HG03108 (cell line): ENCODE measurements around the gene ARHGAP10.
"Not testable (repeated sequence)": the region's sequence is repeated elsewhere in the genome, so short reads cannot be mapped to it uniquely, and the experiment has no call there.

ENCODE experiments used
- ATAC-seq: cut with Tn5 transposase; IDR thresholded peaks from one replicate; pipeline ENCODE4 v1.9.1; 2021; ENCODE audit warnings: moderate library complexity; ENCODE audit not compliant: unreplicated experiment

ARHGAP10 gene

DNA sequence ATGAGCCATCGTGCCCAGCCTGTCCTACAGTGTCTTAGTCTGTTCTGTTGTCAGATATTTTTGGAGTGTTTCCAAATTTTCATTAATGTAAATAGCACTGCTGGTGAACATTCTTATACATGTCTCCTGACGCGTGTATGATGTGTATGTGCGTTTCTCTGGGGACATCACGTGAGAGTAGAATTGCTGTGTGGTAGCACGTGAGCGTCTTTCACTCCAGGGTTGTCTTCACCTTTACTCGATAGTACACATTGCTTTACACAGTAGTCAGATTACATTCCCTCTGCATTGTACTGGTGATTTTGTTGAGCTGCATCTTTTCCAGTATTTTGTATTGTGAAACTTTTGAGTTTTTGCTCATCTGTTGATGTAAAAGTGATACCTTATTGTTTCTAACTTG, 60.0 kb downstream of the ARHGAP10 start:
- no peak for ATAC-seq

DNA sequence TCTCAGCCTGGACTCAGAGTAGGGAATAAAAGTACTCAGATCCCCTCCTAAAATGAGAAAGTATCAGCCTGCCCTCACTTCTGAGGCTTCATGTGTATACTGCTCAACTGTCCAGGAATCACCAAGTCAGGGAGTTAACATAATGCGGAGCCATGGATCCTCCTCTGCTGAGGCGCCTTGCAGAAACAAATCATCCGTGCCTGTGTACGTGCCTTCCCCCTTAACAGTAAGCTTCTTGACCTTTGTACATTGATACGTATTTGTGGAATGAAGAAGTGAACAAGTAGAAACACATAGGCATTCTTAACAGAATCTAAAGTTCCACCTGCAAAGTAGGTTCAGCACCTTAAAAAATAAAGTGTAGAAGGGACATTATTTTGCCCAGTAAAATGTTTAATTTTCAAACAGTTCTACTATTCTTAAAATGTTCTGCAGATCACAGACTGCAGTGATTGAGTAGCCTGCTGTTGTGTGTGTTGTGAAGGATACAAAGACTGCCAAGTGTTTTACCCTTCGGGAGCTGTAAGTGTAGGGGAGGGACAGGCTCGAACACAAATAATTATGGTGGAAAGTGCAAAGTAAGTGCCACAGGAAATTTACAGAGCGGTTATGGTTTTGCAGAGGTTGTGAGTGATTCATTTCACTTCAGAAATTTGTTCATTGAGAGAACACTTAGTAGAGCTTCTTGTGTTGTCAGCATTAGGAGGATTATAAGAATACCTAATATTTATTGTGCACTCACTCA, 61.9 kb downstream of the ARHGAP10 start:
- ATAC-seq: peak; percentile 32

DNA sequence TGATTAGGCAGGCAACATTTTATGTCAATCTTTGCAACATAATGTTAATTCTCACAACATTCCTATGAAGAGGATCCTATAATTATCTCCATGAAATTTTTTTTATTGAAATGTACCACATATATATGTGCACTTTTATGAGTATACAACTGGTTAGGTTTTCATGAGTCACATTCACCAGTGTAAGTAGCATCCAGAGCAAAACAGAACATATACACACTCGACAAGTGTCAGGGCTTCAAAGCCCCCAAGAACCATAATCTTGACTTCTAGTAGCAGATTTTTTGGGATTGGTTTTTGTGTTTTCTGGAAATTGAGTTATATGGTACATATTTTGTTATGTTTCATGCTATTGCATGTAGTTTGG, 62.4 kb downstream of the ARHGAP10 start:
- ATAC-seq: no peak

DNA sequence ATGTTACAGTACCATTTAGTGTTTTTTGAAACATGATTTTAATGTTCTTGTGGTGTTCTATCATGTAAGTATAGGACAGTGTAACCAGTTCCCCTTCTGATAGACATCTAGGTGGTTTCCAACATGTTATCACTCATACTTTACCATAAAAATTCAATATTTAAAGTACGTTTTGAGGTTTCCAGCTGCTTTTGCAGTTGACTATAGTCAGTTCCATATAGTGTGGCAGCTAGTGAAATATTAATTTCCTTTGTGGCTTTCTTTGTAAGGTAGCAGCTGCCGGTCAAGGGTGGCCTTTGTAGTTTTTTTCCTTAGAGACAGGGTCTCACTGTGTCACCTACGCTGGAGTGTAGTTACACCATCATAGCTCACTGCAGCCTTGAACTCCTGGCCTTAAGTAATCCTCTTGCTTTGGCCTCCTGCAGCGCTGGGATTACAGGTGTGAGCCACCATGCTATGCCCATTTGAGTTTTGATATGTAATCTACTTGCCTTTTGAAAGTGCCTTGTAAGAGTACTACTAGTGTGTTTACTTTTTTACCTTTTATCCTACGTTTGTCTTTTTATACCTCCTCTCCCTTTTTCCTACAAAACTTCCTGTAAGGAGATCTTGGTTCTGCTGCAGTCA, 63.0 kb downstream of the ARHGAP10 start:
- peak; percentile 72 for ATAC-seq

DNA sequence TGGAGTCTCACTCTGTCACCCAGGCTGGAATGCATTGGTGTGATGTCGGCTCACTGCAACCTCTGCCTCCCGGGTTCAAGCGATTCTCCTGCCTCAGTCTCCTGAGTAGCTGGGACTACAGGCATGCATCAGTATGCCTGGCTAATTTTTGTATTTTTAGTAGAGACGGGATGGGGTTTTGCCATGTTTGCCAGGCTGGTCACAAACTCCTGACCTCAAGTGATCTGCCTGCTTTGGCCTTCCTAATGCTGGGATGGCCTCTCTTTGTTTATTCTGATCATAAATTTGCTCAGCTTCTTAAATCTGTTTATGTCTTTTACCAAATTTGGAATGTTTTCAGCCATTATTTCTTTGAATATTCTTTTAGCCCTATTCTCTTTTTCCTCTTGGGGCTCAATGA, 67.2 kb downstream of the ARHGAP10 start:
- not testable (repeated sequence) for ATAC-seq

DNA sequence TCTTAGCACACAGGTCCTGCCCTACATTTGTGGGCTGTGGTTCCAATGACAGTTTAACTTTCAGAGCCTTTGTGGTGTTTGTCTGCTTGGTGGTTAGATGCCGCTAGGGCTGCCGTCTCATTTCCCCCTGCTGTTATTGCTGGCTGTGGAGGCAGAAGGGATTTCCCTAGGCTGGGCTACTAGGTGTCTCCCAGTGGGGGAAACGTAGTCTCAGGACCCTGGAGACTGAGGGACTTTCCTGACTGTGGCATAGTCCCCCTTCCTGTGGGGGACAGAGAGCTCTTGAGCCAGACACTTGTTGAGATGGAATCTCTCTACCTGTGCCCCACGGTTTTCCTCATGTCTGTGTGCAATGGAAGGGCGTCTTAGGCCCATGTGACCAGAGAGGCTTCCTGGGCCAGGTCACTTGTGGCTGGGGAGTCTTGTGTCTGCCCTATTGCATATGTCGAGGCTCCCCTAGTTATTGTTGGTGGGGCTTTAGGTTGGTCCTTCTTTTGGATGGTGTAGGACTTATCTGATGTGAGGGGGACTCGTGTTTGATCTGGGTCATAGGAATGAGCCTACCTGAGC, 68.2 kb downstream of the ARHGAP10 start:
- ATAC-seq: peak; percentile 96

DNA sequence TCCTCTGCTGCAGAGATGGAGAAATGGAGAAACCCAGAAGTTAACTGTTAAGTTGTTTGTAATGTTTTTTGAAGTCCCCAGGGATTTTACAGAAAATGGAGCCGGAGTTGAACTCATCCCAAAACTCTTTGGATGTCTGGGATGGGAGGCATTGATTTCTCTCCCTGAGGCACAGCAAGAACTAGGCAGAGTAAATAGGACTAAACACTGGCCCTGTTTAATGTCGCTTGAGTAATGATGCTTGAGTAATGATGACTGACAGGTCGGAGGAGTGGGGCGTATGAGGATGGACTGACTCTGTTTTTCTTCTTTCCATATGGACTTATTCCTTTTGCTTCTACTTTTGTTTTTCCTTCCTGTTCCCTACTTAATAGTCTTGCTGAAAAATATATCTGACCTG, 69.9 kb downstream of the ARHGAP10 start:
- no peak for ATAC-seq

DNA sequence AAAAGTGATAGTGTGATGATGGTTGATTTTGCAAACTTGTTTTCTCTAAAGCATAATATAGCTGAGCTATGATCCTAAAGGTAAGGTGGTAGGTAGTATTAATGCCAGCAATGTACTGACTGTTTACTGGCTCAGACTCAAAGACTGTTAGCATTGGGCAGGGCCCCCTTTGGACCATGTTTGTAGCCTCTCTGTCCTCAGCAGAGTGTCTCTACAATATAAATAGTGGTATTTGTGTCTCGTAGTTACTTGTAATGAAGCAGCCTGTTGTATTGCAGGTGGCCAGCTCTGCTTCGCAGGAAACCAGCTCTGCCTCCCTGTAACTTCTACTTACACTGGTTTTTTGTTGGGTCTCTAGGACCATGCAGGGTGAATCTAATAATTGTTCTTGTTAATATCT, 70.5 kb downstream of the ARHGAP10 start:
- ATAC-seq: no peak

DNA sequence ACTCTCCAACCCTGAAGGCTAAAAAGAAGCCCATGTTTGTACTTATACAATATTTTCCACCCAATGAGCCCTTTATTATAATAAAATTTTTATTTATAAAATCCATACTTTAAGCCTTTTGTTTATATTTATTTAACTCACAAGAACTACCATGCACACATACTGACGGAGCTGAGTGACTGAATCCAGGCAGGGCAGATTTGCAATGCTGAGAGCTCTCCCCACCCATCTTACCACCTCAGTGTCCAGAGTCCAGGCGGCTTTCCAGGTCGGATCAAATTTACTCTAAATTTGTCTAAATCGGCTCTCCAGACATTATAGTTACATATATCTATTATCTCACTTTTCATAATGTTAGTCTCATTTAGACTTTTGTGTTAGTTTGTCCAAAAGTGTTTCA, 74.1 kb downstream of the ARHGAP10 start:
- no peak for ATAC-seq

DNA sequence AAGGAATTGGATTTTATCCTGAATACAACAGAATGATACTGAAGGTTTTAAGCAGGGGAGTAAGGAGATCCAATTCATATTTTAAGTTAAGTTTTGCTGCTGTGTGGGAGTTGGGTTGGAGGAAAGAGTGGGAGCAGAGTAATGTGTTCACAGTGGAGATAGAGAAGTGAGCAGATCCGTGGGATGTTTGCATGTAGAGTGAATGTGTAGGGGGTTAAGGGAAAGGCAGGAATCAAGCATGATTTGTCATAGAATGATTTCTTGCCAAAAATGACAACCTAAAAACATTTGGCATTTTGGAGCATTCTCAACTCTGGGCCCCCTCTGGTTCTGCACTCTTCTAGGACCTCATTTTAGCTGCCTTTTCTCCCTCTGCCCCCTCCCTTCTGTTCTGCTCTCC, 76.6 kb downstream of the ARHGAP10 start:
- no peak for ATAC-seq

DNA sequence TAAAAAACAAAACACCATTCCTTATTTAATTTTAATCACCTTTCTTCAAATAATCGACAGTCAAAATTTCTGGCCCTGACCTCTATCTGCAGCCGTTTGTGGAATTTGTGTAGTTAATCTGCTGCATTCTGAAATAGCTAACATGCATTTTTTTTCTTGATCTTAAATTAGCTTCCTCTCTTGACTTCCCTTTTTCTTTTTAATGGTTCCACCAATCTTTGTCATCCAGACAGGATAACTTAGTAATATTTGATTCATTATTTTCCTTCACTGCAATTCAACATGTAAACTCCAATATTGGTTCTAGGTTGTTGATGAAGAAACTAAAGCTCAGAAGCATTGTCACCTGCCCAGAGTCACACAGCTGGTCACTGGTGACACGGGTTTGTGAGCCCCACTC, 77.3 kb downstream of the ARHGAP10 start:
- no peak for ATAC-seq

DNA sequence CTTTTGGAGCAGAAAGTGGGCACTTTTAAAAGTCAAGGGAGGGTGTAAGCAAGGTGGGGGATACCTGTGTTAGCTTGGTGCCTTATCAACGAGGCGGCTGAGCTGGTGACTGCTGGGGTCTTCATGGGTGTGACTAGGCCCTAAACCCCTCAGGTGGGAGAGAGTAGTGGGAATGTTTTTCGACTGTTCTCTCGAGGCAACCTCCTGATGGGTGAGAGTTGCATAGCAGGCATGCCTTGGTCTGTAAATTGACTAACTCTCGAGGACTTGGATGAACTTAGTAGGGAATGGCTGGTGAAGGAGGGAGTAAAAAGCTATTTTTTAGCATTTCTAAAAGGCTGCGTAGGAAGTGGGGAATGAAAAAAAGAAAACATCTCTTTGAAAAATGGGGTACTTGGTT, 80.0 kb downstream of the ARHGAP10 start:
- no peak for ATAC-seq

DNA sequence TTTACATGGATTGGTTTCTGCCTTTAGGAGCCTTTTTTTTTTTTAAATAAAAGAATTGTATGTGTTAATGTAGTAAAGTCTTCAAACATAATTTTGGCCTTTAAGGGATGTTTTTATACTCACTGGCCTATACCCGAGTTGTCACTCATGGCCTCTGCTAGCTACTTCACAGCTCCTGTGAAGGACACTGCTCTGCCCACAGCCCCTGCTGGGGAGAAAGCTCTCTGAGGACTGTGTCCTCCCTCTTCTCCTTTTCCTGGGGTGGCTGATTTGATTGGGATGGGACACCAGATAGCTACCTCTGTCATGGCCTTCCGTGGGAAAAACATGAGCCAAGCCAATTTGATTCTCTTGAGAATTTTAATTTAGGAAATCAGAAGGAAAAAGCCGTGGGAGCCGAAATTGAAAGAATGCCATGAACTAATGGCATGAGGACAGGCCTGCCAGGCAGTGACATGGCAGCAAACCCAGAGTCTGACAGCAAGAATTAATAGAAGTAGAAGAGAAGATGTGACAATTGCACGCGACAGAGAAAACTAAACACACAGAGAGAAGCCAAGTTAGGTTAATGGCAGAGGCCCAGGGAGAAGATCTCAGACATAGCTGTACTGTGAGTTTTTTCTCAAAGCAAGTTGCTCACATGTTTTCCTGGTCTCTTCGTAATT, 81.4 kb downstream of the ARHGAP10 start:
- ATAC-seq: no peak

DNA sequence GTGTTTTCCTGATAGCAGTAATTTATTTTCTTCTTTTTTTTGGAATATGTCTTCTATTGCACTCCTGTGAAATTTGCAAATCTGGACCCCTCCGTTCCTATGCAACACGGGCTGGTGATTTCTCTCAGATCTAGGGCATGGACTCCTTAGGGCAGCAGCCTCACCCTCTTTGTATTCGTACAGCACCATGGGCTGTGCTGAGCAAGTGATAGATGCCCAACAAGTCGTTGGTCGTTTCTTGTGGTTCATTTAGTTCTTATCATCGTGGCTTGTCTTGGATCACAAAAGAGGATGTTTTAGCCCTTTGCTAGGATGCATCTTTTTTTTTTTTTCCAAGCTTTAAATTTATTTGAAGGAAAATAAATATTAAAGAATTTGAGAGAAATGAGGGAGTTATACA, 82.1 kb downstream of the ARHGAP10 start:
- ATAC-seq: no peak

DNA sequence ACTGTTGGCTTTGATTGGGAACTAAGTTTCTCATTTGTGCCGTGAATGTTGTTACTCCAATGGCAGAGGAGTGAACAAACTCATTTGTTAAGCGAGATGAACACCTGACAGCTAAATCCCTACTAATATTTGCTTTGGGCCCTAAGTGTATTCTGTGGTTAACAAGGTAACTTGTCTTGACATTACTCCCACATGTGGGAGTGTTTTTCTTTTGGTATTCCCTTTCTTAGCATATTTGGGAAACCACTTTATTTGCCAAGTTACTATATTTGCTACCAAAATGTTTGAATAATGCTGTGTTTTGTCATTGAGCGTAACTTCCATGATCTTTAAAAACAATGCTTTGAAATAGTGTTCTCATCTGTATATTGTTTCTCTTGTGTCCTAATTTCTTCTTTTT, 82.5 kb downstream of the ARHGAP10 start:
- no peak for ATAC-seq

DNA sequence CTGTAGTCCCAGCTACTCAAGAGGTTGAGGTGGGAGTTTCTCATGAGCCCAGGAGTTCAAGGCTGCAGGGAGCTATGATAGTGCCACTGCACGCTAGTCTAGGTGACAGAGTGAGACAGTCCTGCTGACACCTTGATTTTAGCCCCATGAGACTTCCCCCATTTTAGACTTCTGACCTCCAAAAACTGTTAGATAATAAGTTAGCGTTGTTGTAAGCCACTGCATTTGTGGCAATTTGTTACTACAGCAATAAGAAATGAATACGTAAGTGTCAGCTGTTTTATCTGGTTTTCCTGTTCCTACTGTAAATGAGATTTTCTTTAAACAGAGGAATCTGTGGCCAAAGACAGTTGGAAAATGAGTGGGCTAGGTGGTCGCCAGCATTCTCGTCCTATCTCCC, 83.9 kb downstream of the ARHGAP10 start:
- ATAC-seq: no peak

DNA sequence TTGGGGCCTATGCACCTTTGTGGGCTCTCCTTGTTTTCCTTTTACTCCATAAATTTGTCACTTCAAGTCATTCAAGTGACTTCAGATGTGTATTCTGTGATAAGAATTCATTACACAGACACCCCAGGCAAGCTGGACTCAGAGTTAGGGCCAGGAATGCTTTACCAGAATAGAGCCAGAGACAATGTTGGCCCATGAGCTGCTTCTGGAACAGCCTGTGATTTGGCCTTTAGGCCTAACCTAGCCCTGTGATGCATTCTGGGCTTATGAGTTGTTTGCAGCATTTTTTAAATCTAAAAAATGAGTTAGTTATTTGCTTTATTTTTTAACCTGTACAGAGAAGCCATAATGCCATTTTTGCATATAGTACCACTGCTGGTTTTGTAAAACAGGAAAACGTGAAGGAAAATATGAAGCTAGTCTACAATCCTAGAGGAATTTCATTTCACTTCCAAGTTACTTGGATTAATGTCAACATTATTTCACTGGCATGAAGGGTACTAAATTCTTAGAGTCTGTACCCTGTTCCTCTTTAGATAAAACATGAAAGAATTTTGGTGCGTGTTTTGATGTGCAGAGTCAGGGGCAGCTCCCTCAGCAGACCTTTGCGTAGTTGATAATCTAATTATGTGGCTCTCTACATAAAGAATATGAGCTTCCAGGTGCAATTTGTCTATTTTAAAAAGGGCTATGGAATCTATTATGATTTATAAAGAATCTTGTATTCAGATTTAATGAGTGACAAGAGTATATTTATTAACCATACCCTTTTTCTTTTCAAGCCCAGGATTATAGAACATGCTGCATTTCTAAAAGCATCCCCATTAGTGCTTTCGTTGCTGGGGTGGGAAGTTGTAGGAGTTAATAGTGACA, 84.7 kb downstream of the ARHGAP10 start:
- ATAC-seq: no peak

DNA sequence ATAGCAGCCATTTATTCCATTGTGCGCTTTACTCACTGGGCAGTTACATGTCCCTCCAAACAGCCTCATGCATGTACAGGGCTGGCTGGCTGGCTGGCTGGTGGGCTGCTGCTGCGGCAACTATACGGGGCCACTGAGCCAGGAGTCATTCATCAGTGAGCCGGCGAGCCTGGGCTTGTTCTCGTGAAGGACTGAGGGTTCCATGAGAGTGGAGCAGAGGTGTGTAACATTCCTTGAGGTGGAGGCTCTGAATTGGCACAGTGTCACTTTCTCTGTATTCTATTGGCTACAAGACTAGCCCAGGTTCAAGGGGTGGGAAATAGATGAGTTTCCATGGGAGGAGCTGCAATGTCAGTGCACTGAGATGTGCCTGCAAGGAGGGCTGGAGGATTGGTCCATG, 89.1 kb downstream of the ARHGAP10 start:
- no peak for ATAC-seq

DNA sequence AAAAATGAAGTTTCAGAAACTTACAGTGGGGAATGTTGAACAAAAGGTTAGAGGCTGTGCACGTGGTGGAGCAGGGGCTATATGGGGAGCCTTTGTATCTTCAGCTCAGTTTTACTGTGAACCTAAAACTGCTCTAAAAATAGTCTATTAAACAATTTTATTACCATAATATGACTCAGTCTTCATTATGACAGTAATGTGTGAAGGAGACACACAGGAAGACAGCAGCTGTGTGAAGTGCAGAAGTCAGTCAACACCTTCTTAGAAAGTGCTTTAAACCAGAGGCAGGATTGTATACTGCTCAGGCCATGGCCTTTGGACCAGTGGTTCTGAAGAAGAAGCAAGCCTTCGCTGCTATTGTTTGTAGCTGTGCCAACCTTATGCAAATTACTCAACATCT, 89.7 kb downstream of the ARHGAP10 start:
- ATAC-seq: peak; percentile 53

DNA sequence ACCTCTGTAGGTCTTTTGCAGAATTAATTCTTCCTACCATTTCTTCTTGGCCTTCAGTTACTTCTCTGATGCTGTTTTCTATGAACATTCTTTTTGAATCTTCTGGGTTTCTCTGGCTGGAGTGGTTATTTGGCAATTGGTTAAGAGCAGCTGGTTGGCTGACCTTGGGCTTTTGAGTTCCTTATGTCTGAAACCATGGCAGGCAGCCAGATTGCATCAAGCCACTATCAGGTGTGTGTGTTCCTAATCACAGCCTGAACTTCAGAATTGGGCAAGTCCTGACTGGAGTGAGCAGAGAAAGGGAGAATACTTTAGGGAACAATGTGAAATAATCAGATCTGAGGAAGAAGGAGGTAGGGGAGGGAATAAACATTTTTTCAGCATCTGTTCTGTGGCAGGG, 90.2 kb downstream of the ARHGAP10 start:
- ATAC-seq: no peak

DNA sequence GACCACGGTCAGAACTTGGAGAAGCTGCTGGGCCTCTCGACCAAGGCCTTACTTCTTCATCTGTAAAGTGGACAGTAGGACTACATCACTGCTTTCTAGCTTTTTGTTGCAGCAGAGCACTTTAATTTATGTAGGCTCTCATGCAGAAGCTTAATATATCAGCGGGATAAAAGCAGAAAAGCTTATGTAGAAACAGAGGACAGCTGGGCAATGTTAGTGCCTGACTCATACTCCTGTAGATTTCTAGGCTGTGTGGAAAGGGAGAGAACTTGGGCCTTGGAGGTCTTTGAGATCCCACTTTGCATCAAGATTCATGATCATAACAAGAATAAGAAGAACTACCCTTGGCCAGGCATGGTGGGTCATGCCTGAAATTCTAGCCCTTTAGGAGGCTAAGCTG, 91.2 kb downstream of the ARHGAP10 start:
- no peak for ATAC-seq
